SK-N-SH (cell line): ENCODE measurements around the gene AUTS2. TPM values are rescaled to one million over a fixed set of nuclear protein-coding genes. Genes with fewer than 3 reads are reported as not detected.

Experiments used
- CTCF ChIA-PET: fragments of 300-600, 350-600 bp; formaldehyde crosslinking; extraction: SDS; loops from one replicate; lab custom pipeline; 2021; lab: Yijun Ruan, JAX
- POLR2A ChIA-PET: fragments of 350-600 bp; sonication (Branson Sonifier 250); formaldehyde crosslinking; extraction: SDS; loops from one replicate; lab custom pipeline; 2020; ENCODE audit warnings: antibody characterized with exemption, inconsistent platforms; lab: Yijun Ruan, JAX
- DNase-seq: peaks from one replicate; pipeline ENCODE4 v3.0.0; 2012
- H2AFZ ChIP-seq: fragments of 200-600 bp; sonication (generic); 2 replicates; pipeline ENCODE4 v1.8.1; 2016; ENCODE audit warnings: antibody characterized with exemption, mild to moderate bottlenecking, low read depth
- H3F3A ChIP-seq: fragments of 200-600 bp; sonication (generic); replicated peaks from 2 replicates; pipeline ENCODE3; 2016; ENCODE audit warnings: antibody characterized with exemption, mild to moderate bottlenecking; ENCODE audit not compliant: insufficient read depth
- H3K27ac ChIP-seq, 2 experiments: fragments of 200-500 bp in 1 of 2; fragments of 200-600 bp in 1 of 2; sonication (Bioruptor generic) in 1 of 2; sonication (generic), shearing (Covaris generic) in 1 of 2; 2 replicates each; pipeline versions ENCODE4 v1.5.1 to v1.6.1; 2014 to 2016; ENCODE audit warnings: low read depth in 2 of 2, inconsistent platforms in 1 of 2, low read length in 1 of 2, mild to moderate bottlenecking in 1 of 2, mixed read lengths in 1 of 2
- H3K27me3 ChIP-seq: fragments of 200-600 bp; sonication (generic), shearing (Covaris generic); 2 replicates; pipeline ENCODE4 v1.6.1; 2016; ENCODE audit warnings: mixed run types; ENCODE audit not compliant: insufficient read depth
- H3K36me3 ChIP-seq, 2 experiments: fragments of 200-500 bp in 1 of 2; fragments of 200-600 bp in 1 of 2; sonication (Bioruptor generic) in 1 of 2; sonication (generic) in 1 of 2; replicated peaks in 1 of 2; 2 replicates each; pipeline versions ENCODE3 to v1.5.1; 2014 to 2016; ENCODE audit warnings: low read length in 1 of 2, mild to moderate bottlenecking in 1 of 2; ENCODE audit not compliant: insufficient read depth in 2 of 2, control insufficient read depth in 1 of 2
- H3K4me1 ChIP-seq, 2 experiments: fragments of 200-500 bp in 1 of 2; fragments of 200-600 bp in 1 of 2; sonication (Bioruptor generic) in 1 of 2; sonication (generic), shearing (Covaris generic) in 1 of 2; 2 replicates each; pipeline versions ENCODE4 v1.5.1 to v1.6.1; 2014 to 2016; ENCODE audit warnings: low read depth in 1 of 2, low read length in 1 of 2, mixed run types in 1 of 2; ENCODE audit not compliant: insufficient read depth in 2 of 2, control insufficient read depth in 1 of 2
- H3K4me2 ChIP-seq: fragments of 200-600 bp; sonication (generic), shearing (Covaris generic); 2 replicates; pipeline ENCODE4 v1.6.1; 2017; ENCODE audit warnings: mixed run types
- H3K4me3 ChIP-seq, 2 experiments: fragments of 200-500 bp in 1 of 2; fragments of 200-600 bp in 1 of 2; sonication (Bioruptor generic) in 1 of 2; sonication (generic), shearing (Covaris generic) in 1 of 2; 2 replicates each; pipeline versions ENCODE4 v1.5.1 to v1.8.1; 2014 to 2016; ENCODE audit warnings: low read depth in 2 of 2, inconsistent platforms in 1 of 2, low read length in 1 of 2, mild to moderate bottlenecking in 1 of 2, mixed read lengths in 1 of 2, moderate library complexity in 1 of 2
- H3K79me2 ChIP-seq: fragments of 200-600 bp; sonication (generic); 2 replicates; pipeline ENCODE4 v1.8.1; 2017; ENCODE audit warnings: mild to moderate bottlenecking; ENCODE audit not compliant: insufficient read depth
- H3K9ac ChIP-seq: fragments of 200-600 bp; sonication (generic); 2 replicates; pipeline ENCODE4 v1.6.1; 2017; ENCODE audit warnings: mixed run types
- H3K9me2 ChIP-seq: fragments of 200-600 bp; sonication (generic); 2 replicates; pipeline ENCODE4 v1.6.1; 2017; ENCODE audit warnings: mixed run types
- H3K9me3 ChIP-seq: fragments of 200-600 bp; sonication (generic); 2 replicates; pipeline ENCODE4 v1.6.1; 2017; ENCODE audit warnings: mixed run types, mild to moderate bottlenecking, moderate library complexity
- H4K20me1 ChIP-seq: fragments of 200-600 bp; sonication (generic); 2 replicates; pipeline ENCODE4 v1.6.1; 2017; ENCODE audit warnings: mild to moderate bottlenecking, mixed run types; ENCODE audit not compliant: insufficient read depth
- ELF1 ChIP-seq: IDR thresholded peaks from 2 replicates; pipeline ENCODE4 v1.4.0; 2012
- EP300 ChIP-seq, 2 experiments: IDR thresholded peaks; 2 replicates each; pipeline versions ENCODE4 v1.4.0 to v1.6.1; 2012; ENCODE audit warnings: borderline replicate concordance in 1 of 2, low read depth in 1 of 2, low read length in 1 of 2
- FOXM1 ChIP-seq: IDR thresholded peaks from 2 replicates; pipeline ENCODE4 v1.4.0; 2012; ENCODE audit warnings: low read depth, mild to moderate bottlenecking
- GATA2 ChIP-seq: sonication (generic); formaldehyde crosslinking; IDR thresholded peaks from 2 replicates; pipeline ENCODE4 v1.5.0; 2020; ENCODE audit warnings: mild to moderate bottlenecking, missing genetic modification reagents
- RCOR1 ChIP-seq: fragments of 150-350 bp; IDR thresholded peaks from 2 replicates; pipeline ENCODE4 v1.6.1; 2017; ENCODE audit warnings: antibody characterized with exemption, low read length
- RFX5 ChIP-seq: IDR thresholded peaks from 2 replicates; pipeline ENCODE4 v1.6.1; 2012; ENCODE audit warnings: mild to moderate bottlenecking, improper control_type of control experiment, low read length
- SIN3A ChIP-seq: IDR thresholded peaks from 2 replicates; pipeline ENCODE4 v1.6.1; 2012; ENCODE audit warnings: low read depth, mild to moderate bottlenecking, low read length, moderate library complexity, borderline replicate concordance
- TCF12 ChIP-seq: IDR thresholded peaks from 2 replicates; pipeline ENCODE4 v1.4.0; 2012
- TEAD4 ChIP-seq: IDR thresholded peaks from 2 replicates; pipeline ENCODE4 v1.4.0; 2012; ENCODE audit warnings: mild to moderate bottlenecking, borderline replicate concordance; ENCODE audit not compliant: insufficient read depth
- WGBS: methylation state at CpG from one replicate; pipeline ENCODE4 v1.1.6; 2017; ENCODE audit warnings: low lambda C conversion rate; 5-methylcytosine and 5-hydroxymethylcytosine counted together
- polyA plus RNA-seq, 3 experiments: library from polyadenylated mRNA; depleted of rRNA; stranded (reverse); fragments of >200 nt; gene quantifications; 2 replicates each; pipeline ENCODE4 v1.2.3, GENCODE V29; 2012
- TF ChIP-seq, protein P1 (sequence below): IDR thresholded peaks from 2 replicates; pipeline ENCODE4; 2012
- TF ChIP-seq, protein P2 (sequence below): fragments of 200-600 bp; sonication (generic); IDR thresholded peaks from 2 replicates; pipeline ENCODE4 v1.6.1; 2017; ENCODE audit warnings: antibody characterized with exemption, mild to moderate bottlenecking, moderate library complexity
- TF ChIP-seq, protein P3 (sequence below): IDR thresholded peaks from 2 replicates; pipeline ENCODE4 v1.4.0; 2012; ENCODE audit warnings: low read depth, borderline replicate concordance
- TF ChIP-seq, protein P4 (sequence below): IDR thresholded peaks from 2 replicates; pipeline ENCODE4 v1.4.0; 2012; ENCODE audit warnings: low read depth, borderline replicate concordance

The AUTS2 gene
- polyA plus RNA-seq, 1 of the 3 experiments (the other 2 are of a cell fraction) = 15.6 TPM

DNA sequence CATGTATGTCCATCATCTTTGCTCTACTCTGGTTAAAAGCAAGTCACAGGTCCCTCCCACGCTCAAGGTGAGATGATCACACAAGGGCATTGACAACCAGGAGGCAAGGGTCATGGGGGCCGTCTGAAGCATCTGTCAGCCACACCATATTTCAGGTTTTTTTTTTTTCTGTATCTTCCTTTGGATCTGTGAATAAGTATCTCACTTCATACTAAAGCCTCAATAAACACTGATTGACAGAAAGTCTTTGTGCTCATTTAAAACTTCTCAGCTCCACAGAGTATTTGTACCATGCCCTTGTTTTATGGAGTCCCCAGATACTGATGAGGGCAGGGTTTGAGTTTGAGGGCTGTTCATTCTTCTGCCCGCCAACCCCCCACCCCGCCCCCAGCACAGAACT lies 45.0 kb downstream of the AUTS2 start:
- Histone ChIP-seq H2AFZ (no peak overlapping the region), H3K27ac (no peak overlapping the region), H3K4me3 (no peak overlapping the region), H4K20me1 (peaks cover 57% of the 10 kb centered on the region), H3K4me1 (peaks cover 0 to 33% of the 10 kb centered on the region in 2 experiments; a peak in 3 of 4 replicates), H3K9ac (no peak overlapping the region), H3K79me2 (peaks cover 16% of the 10 kb centered on the region), H3K27me3 (no peaks in the 10 kb centered on the region), H3K9me2 (no peaks in the 10 kb centered on the region), H3K4me2 (no peak overlapping the region), H3K36me3 (no peaks in the 10 kb centered on the region), H3K9me3 (no peaks in the 10 kb centered on the region), H3F3A (no peaks in the 10 kb centered on the region)
- ChIA-PET CTCF (no interaction called here), POLR2A (no interaction called here)
- DNase-seq = no peak
- TF ChIP-seq TEAD4 (no peak), RCOR1 (no peak), SIN3A (no peak)
- WGBS = 93% methylated on average over 4 of the region's 4 CpGs

DNA sequence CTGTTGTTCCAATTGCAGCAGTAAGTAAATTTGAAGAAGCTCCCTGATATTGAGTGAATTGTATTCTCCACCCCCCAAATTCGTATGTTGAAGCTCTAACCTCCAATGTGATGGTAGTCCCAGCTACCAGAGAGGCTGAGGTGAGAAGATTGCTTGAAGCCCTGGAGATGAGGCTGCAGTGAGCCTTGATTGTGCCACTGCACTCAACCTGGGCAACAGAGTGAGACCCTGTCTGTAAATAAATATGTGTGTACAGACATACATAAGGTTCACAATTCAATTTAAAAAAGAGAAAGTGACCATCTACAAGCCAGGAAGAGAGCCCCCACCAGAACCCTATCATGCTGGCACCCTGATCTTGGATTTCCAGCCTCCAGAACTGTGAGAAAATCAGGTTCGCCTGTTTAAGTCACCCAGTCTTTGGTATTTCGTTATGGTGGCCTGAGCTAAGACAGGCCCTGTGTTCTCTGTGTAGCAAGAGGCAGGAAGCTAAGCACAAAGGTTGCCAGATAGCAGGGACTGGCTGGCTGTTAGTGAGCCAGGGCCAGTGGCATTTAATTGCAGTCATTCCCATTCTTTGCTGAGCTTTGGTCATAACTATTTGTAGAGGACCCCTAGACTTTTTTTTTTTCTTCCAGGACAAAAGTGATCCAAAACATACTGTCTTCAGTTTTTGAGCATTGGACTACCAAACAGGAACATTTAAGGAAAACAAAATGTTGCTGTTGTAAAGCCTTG lies 45.6 kb downstream of the AUTS2 start:
- 77% methylated on average over 3 of the region's 3 CpGs for WGBS
- no peak overlapping the region for H3K4me2 ChIP-seq
- H3F3A ChIP-seq = no peaks in the 10 kb centered on the region
- no peak overlapping the region for H2AFZ ChIP-seq
- POLR2A ChIA-PET = interaction anchor here (0.6 kb wide), 1 partner anchor 71 kb away, joined by 3 read pairs; no protein-coding TSS in a partner anchor
- peaks cover 16% of the 10 kb centered on the region for H3K79me2 ChIP-seq
- no peak overlapping the region for H3K27ac ChIP-seq
- H4K20me1 ChIP-seq = peaks cover 56% of the 10 kb centered on the region
- no peaks in the 10 kb centered on the region for H3K9me2 ChIP-seq
- no peaks in the 10 kb centered on the region for H3K9me3 ChIP-seq
- no peak for DNase-seq
- H3K9ac ChIP-seq = no peak overlapping the region
- no peaks in the 10 kb centered on the region for H3K27me3 ChIP-seq
- peaks cover 0 to 33% of the 10 kb centered on the region in 2 experiments; a peak in 3 of 4 replicates for H3K4me1 ChIP-seq
- no peak overlapping the region for H3K4me3 ChIP-seq
- CTCF ChIA-PET = no interaction called here
- no peaks in the 10 kb centered on the region for H3K36me3 ChIP-seq
- no peak for TF ChIP-seq ELF1
- TF ChIP-seq, protein P1, sequence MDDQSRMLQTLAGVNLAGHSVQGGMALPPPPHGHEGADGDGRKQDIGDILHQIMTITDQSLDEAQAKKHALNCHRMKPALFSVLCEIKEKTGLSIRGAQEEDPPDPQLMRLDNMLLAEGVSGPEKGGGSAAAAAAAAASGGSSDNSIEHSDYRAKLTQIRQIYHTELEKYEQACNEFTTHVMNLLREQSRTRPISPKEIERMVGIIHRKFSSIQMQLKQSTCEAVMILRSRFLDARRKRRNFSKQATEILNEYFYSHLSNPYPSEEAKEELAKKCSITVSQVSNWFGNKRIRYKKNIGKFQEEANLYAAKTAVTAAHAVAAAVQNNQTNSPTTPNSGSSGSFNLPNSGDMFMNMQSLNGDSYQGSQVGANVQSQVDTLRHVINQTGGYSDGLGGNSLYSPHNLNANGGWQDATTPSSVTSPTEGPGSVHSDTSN = no peak
- TF ChIP-seq, protein P2, sequence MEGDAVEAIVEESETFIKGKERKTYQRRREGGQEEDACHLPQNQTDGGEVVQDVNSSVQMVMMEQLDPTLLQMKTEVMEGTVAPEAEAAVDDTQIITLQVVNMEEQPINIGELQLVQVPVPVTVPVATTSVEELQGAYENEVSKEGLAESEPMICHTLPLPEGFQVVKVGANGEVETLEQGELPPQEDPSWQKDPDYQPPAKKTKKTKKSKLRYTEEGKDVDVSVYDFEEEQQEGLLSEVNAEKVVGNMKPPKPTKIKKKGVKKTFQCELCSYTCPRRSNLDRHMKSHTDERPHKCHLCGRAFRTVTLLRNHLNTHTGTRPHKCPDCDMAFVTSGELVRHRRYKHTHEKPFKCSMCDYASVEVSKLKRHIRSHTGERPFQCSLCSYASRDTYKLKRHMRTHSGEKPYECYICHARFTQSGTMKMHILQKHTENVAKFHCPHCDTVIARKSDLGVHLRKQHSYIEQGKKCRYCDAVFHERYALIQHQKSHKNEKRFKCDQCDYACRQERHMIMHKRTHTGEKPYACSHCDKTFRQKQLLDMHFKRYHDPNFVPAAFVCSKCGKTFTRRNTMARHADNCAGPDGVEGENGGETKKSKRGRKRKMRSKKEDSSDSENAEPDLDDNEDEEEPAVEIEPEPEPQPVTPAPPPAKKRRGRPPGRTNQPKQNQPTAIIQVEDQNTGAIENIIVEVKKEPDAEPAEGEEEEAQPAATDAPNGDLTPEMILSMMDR = no peak
- TF ChIP-seq TEAD4 = no peak
- no peak for TF ChIP-seq TCF12
- no peak for TF ChIP-seq RFX5
- TF ChIP-seq GATA2 (CRISPR knock-in tag) = no peak
- TF ChIP-seq, protein P3, sequence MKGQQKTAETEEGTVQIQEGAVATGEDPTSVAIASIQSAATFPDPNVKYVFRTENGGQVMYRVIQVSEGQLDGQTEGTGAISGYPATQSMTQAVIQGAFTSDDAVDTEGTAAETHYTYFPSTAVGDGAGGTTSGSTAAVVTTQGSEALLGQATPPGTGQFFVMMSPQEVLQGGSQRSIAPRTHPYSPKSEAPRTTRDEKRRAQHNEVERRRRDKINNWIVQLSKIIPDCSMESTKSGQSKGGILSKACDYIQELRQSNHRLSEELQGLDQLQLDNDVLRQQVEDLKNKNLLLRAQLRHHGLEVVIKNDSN = no peak
- TF ChIP-seq, protein P4, sequence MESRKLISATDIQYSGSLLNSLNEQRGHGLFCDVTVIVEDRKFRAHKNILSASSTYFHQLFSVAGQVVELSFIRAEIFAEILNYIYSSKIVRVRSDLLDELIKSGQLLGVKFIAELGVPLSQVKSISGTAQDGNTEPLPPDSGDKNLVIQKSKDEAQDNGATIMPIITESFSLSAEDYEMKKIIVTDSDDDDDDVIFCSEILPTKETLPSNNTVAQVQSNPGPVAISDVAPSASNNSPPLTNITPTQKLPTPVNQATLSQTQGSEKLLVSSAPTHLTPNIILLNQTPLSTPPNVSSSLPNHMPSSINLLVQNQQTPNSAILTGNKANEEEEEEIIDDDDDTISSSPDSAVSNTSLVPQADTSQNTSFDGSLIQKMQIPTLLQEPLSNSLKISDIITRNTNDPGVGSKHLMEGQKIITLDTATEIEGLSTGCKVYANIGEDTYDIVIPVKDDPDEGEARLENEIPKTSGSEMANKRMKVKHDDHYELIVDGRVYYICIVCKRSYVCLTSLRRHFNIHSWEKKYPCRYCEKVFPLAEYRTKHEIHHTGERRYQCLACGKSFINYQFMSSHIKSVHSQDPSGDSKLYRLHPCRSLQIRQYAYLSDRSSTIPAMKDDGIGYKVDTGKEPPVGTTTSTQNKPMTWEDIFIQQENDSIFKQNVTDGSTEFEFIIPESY = no peak
- no peak for TF ChIP-seq FOXM1
- TF ChIP-seq EP300 (IDR thresholded peaks at IDR 0.05; ENCODE audit: borderline replicate concordance in 1 of 2, low read depth in 1 of 2, low read length in 1 of 2) = no peak
